ENCODE results near the gene UBASH3A.

Gene UBASH3A

DNA sequence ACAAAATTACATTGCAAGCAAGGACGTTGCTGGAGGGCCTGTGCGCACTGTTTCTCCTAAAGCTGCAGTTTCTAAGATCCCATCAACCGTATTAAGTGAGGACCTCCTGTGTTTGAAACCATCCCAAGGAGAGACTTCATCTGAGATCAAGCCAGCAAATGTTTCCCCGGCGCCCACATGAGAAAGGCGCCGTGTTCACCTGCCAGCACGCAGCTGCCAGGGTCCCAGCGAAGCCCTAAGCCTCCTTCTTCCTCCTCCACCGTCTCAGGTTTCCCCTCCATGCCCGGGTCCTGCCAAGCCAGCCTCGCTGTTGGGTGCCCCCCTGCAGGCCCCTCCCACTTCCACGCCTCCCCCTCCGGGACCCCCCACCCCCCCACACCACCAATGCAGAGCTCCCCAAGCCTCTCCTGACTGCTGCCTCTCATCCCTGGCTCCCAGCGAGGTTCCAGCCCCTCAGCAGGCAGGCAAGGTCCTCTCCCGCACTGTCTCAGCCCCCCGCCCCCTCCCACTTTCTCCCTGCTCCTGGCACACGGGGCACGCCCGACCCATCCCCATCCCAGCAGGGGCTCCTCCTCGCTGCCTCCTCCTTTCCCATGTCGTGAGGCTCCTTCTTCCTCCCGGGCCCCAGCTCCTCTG, 28.7 kb upstream of the UBASH3A start:
- DNase-seq, result no peak

DNA sequence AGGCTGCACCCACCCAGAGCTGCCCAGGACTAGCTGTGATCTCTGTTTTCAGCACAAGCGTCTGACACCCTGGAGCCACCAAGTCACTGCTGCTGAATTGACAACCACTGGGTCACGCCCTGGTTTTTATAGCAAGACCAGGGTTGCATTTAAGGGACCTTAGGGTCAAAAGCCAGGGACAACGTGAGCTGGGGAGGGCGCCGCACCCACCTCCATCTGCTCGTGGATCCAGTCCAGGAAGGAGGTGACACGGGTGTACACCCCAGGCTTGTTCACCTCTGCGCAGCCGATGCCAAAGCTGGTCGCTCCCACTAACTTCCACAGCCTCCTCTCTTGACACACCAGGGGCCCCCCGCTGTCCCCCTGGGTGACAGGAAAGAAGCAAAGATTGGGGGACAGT, 28.2 kb upstream of the UBASH3A start:
- DNase-seq, result no peak

DNA sequence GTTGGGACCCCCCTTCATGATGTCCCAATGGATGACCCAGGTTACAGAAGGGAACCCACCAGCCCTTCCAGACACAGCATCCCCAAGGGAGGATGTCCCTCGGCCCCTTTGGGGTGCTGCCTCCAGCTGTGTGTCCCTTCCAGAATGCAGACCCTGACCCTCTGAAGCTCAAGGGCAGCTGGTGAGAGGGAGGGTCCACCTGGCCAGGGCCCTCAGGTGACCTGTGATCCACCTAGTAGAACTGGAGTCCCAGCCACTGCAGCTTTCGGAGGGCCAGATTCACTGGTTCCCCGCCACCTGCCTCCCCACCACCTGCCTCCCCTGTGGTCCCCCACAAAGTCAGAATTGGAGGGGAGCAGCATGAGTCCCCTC, 27.8 kb upstream of the UBASH3A start:
- DNase-seq, result no peak

DNA sequence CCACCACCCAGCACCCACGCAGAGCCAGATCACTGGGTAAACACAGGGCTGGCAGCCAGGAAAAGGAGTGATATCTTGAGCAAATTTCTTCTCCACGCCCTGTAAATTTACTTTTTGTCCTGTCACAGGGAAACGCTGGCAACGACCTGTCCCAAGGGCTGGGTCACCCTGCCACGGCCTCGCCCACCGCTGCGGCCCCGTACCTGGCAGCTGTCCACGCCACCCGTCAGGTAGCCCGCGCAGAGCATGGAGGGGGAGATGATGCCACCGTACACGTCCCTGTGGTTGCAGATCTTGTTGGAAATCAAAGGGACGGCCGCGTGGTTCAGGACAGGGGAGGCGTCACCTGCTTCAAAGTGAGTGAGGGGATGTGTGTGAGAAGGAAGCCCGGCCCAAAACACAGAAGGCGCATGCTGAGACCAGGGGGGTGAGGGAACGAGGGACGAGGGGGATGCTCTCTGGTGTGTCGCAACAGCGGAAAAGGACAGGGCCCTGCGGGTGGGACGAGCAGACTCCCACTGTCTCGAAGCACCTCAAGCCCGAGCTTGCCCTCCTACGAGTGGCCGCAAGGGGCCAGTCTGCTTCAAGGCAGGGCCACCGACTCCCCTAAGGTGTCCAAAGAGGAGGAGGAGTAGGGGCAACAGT, 27.2 kb upstream of the UBASH3A start:
- DNase-seq, result no peak

DNA sequence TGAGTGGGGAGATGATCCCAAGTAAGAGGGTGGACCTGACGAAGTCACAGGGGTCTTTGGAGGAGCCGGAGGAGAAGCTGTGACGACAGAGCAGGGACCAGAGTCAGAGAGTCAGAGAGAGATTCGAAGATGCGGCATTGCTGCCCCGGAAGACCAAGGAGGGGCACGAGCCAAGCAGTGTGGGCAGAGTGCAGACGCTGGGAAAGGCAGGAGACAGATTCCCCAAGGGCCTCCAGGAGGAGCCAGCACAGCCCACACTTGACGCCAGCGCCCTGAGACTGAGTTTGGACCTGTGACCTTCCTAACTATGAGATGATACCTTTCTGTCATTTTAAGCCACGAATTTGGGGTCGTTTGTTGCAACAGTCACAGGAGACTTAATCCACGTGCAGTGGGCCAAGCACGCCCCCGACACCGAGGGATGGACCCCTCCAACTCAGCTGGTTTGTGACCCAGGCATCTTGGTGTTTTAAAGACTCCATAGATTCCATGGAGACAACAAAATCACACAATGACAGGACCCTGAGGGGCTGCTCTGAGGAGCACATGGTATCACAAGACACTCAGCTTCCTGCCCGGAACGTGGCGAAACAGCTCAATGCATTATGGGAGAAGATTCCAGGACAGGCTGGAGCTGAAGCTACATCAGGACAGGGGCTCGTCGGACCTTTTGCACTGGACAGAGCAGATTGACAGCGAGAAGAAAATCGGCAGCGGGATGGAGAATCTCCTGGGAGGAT, 26.3 kb upstream of the UBASH3A start:
- DNase-seq, result no peak

DNA sequence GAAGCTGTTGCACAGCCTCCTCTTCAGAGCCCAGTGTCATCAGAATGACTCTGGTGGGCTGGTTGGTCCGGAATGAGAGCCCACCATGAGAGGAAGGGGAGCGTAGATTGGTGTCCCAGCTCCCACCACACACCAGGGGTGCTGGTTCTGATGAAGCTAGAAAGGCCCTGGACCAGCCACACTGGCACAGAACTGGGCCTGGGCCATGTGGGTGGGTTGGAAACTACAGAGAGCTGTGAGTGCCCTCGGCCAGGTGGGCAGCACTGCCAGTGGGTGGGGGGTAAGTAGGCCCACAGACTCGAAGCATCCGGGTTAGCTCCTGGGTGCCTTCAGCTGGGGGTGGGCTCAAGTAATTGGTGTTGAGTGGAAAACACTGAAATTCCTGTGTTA, 25.8 kb upstream of the UBASH3A start:
- no peak for DNase-seq

DNA sequence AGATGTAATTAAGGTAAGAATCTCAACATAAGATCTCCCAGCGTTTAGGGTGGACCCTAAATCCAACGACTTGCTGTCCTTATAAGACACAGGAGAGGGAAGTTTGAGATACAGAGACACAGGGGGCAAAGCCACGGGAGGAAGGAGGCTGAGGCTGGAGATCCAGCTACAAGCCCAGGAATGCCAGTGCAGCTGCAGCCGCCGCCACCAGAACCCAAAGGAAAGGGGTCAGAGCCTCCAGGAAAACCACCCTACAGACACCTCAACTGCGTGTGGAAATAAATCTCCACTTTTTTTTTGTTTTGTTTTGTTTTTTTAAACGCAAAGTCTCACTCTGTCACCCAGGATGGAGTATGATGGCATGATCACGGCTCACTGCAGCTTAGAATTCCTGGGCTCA, 25.3 kb upstream of the UBASH3A start:
- DNase-seq, result no peak

DNA sequence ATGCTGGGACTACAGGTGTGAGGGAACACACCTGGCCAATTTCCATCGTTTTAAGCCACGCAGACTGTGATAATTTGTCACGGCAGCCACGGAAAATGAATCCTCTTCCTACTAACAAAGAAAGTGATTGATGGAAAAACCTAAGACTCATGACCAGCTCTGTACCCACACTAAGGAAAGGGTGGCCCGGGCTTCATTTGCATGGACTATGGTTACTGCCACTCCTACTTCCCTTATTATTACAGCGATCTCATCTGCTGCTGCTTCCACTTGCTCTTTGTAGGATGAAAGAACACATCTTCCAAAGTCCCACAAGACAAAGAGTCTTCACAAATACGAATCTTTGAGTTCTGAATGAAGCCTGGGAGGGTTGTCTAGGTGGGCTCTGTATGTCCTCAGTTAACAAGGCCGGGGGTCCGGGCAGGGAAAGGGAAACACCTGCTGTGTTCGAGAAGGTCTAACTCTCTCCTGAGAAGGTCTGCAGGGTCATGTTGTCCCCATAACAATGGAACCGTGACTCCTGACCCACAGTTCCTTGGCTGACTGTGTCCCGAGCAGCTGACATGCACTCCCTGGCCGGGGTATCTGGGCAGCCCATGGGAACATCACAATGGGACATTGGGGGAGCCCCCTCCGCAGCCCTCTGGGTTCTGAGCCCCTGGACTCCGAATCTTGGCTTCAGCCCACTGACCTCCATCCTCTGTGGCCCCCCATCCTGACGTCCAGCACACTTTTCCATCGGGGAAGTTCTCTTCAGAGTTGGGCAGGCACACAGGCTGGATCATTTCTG, 24.1 kb upstream of the UBASH3A start:
- DNase-seq, result peak; percentile 13

DNA sequence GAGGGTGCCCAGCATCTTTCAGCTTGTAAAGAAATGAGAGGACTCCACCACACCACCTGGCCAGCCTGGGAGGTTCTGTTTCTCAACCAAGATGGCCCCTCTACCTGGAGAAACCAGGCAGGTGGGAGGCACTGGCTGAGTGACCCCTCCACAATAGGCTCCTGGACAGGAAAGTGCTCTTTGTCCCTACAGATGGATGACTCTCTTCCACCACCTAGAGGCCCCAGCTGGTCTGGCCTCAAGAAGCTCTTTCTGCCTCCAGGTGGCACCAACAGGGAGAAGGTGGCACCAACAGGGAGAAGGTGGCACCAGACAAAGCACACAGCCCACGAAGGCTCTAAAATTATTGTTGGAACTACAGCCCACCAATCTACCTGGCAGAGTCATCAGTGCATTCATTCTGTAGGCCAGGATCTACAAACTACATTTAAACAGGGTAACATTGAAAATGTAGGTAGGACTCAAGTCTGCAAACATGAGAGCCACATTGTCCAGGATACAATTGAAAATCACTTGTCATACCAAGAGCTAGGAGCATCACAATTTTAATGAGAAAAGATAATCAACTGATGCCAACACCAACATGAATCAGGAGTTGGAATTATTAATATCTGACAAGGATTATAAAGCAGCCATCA, 22.2 kb upstream of the UBASH3A start:
- peak; percentile 39 for DNase-seq

DNA sequence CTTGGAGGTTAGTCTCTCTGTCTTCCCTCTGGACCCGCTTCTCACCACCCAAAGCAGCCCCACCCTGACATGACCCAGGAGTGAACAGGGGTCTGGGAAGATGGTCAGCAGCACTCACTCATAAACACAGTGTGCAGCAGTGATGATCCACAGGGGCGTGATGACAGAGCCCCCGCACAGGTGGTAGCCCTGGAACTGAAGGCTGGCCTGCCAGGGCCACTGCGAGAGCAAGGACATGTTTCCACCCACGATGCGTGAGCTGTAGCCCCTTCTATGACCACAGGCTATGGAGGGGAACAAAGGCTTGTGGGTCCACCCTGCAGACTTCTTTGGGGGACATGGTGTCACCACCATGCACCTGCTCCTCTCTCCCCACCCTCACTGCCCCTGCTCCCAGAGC, 20.8 kb upstream of the UBASH3A start:
- DNase-seq, result no peak

DNA sequence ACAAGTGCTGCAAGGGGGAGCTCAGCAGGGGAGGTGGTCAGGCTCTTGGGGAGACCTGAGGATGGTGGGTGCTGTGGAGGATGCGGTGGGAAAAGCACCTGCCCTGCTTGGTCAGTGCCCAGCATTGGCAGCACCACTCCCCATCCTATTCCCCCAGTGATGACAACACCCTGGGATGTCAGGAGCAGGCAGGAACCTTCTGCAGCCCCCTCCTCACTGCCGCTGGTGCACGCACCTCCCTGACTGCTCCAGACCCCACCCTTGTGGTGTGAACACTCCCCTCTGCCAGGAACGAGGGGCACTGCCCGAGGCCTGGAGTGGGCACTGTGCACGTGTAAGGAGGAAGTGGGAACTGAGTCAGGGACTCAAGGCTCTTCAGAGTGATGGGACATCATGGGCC, 20.4 kb upstream of the UBASH3A start:
- no peak for DNase-seq

DNA sequence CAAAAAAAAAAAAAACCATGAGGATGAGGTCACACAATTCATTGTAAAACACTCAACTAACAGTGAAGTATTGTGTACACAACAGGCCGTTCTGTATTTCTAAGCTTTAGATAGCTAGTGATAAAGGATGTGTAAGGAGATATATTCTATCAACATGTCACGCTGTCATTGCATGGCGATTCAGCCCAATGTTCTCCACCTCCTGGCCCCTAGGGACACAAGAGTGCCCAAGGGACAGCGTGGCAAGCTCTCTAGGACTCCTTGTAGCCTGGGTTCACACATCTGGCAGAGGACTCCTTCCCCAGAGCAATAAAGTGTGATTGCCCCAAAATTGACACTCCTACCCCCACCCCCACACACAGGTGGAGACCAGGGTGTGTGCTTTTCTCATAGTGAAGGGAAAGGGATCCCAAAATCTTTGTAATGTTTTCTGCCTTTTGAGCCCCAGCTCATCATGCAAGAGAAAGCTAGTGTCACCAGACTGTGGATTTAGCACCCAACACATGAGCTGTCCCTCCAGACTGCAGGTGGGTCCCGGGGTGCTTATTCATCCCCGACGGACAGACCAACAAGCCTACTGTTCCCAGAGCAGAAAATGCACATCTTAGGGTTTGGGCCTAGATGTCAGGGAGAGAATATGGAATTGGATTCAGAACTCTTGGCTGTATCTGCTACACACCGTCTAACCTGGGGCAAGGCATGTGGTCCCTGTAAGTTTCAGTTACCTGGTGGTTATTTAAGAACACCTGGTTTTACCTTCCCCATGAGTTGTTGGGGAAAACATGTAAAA, 19.4 kb upstream of the UBASH3A start:
- no peak for DNase-seq

DNA sequence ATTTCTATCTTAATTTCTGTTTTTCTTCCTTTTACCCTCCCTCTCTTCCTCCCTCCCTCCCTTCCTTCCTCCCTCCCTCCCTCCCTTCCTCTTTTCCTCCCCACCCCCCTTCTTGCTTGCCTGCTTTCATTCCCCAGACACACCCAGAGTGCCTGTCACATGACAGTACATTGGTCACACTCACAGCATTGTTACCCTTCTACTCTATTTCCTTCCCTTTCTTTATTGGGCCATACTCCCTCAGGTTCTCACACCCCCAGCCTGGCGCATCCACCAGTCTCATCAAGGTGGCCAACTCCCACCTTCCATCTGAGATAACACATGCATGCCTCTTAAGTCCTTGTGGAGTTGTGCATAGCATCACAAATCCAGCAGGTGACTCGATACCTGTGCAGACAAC, 18.7 kb upstream of the UBASH3A start:
- peak; percentile 24 for DNase-seq

DNA sequence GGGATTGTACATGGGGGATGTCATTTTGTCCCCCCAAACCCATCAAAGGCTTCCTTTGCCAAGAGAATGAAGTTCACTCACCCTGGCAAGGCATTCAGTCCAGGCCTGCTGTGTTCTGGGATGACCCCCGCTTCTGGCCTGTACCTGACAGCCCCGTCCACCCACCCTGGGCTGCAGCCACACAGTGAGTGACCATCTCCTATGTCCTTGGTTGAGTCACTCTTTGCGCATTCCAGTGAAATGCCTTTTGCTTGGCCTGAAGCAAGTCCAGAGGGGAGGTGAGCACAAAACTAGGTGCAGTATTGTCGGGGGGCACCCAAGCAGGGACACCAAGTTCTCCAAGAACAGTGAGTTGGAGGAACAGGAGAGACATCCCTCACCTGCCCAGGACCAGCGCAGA, 18.1 kb upstream of the UBASH3A start:
- no peak for DNase-seq

DNA sequence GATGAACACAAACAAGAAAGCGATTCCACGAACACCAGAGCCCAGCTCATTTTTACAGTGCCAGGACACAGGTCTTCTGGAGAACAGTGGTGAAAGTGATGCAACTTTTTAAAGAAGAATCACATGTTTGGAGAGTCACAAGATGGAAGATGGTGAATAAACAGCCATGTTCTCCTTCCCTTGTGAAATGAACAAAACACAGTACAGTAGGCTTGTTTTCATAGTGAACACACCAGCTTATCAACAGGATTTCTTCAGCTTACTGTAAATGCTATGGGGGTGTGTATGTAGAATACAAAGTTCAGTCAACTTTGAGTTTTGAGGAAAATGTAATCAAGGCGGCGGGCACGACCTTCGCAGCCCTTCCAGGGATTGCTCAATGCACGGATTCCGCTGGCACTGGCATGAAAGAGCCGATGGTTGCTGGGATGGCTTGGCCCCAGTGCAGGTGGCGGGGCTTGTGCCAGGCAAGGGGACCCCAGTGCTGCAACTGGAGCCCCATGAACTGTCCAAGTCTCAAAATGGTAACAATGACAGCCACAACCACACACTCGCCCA, 17.6 kb upstream of the UBASH3A start:
- DNase-seq, result no peak

DNA sequence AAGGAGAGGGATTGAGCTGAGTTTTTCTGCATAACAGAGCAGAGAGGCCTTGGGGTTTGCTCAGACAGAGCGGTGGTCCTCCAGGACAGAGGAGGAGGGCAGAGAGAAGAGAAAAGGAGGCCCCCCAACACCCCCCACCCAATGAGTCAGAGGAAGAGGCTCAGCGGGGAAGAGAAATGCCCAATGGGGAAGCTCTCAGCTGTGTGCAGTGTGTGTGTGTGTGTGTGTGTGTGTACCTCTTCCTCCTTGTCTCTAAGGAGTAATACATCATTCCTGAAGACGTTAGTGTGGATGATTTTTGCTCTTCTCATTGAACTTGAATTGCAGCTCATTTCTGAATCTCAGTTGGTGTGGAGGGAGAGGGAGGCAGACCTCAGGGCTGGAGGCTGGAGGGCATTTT, 16.5 kb upstream of the UBASH3A start:
- peak; percentile 42 for DNase-seq

DNA sequence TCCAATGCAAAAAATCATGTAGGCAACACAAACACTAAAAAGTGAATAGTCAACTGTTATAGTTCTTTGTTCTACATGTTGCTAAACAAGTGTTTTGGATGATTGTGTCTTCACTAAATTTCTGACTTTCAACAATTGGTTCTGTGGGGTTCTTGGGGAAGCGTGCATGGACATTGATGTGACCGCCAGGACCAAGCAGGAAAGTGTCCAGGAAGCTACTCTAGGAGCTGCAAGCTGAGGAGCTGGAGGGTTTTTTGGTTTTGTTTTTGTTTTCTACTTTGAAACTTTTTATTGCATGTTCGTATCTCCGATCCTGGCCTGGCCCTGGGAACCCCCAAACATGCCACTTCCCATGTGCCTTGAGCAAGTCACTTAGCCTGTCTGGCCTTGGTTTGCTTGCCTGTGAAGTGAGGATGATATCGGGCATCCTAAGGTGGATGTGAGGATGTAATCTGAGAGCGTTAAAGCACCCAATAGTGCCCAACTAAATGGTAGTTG, 15.8 kb upstream of the UBASH3A start:
- no peak for DNase-seq

DNA sequence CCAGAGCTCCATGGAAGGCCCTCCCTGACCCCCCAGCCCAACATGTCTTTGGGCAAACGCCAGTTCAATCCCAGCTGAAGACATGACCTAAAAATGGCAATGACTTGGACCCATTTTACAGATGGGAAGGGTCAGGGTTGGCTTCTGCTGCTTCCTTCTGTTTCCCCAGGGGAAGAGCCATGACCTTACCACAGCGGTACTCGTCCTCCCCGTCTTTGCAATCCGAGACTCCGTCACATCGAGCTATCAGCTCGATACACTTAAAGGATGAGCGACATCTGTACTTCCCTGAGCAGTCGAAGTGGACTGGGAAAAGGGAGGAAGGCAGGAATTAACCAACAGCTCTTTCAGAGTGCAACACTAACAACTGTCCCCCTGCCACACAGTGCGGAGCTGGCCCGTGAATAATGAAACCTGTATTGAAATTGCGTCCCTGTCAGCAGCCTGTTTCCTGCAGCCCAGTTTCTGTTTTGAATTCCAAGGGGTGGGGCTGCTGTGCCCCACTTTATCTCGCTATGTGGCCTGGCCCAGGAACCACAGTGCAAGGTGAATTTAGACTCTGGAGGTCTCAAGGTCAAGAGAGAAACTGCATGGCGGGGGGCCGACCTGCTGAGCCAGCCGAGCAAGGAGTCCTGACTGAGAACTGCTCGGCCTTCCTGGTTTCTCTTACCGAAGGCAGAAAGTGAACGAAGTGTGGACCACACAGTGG, 14.8 kb upstream of the UBASH3A start:
- DNase-seq, result no peak

DNA sequence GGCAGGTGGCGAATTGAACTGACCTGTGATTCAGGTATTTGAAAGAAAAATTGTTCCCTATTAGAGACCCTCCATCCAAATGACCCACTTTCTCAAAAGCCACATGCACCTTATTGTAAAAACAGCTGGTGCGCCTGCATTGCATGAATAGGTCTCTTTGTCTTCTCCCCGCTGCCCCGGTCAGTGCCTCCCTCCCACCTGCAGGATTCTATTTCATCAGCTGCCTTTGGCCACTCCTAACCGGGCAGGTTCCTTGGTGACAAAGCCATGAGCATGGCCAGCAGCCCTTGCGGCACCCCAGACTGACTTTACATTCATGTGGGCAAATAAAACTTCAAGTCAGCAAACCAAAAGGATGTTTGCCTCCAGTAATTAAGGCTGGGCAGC, 14.3 kb upstream of the UBASH3A start:
- DNase-seq, result no peak

DNA sequence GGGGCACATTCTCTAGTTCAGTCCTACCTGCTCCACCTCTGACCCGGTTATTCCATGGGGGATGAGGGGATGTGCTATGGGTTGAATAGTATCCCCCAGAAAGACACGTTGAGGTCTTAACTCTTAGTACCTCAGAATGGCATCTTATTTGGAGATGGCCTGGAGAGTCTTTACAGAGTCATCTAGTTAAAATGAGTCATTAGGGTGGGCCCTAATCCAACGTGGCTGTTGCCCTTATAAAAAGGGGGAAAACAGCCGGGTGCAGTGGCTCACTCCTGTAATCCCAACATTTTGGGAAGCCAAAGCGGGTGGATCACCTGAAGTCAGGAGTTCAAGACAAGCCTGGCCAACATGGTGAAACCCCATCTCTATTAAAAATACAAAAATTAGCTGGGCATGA, 13.5 kb upstream of the UBASH3A start:
- DNase-seq, result no peak

DNA sequence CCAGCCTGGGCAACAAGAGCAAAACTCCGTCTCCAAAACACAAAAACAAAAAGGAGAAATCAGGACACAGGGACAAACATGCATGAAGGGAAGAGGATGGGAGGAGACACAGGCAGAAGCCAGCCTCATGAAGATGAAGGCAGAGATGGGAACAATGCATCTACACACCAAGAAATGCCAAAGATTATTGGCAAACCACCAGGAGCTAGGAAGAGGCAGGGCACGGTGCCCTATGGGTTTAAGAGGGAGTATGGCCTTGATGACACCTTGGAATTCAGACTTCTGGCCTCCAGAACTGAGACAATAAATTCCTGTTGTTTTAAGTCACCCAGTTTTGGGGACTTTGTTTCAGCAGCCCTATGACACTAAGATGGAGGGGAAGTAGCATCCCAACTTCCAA, 13.0 kb upstream of the UBASH3A start:
- DNase-seq, result no peak
